ENCODE measurements around the gene STK11.

STK11 gene

GRCh38 chr19:1262623-1263123, 57.1 kb downstream of the STK11 start:
- DNase-seq (no peak), ATAC-seq (no peak)

GRCh38 chr19:1263188-1263587, 57.6 kb downstream of the STK11 start:
- no peak for DNase-seq

GRCh38 chr19:1264801-1265614, 59.4 kb downstream of the STK11 start:
- ATAC-seq (no peak), DNase-seq (no peak)

More at GRCh38 chr19:1263188-1263587, 57.6 kb downstream of the STK11 start:
- no peak for ATAC-seq

GRCh38 chr19:1265615-1266128, 60.1 kb downstream of the STK11 start:
- ATAC-seq = peak; percentile 7
- DNase-seq = peak; percentile 65

- DNase-seq (peak; percentile 93), ATAC-seq (peak; percentile 34)
Measured at GRCh38 chr19:1266129-1266915, 60.7 kb downstream of the STK11 start.

GRCh38 chr19:1266916-1267476, 61.4 kb downstream of the STK11 start:
- DNase-seq (peak; percentile 84), ATAC-seq (no peak)

- ATAC-seq (no peak), DNase-seq (no peak)
Measured at GRCh38 chr19:1267477-1268225, 62.1 kb downstream of the STK11 start.

- DNase-seq (no peak), ATAC-seq (no peak)
Measured at GRCh38 chr19:1268226-1269064, 62.9 kb downstream of the STK11 start.

- ATAC-seq (peak; percentile 79), DNase-seq (peak; percentile 100)
Measured at GRCh38 chr19:1269065-1269477, 63.5 kb downstream of the STK11 start, which contains the start of gene CIRBP. TSS of gene CIRBP (plus strand) at chr19:1269332. CDS start at chr19:1270934, 1,602 bp downstream.

GRCh38 chr19:1269478-1270212, 64.1 kb downstream of the STK11 start:
- DNase-seq = peak; percentile 90
- ATAC-seq = peak; percentile 11

GRCh38 chr19:1270213-1270853, 64.8 kb downstream of the STK11 start:
- no peak for ATAC-seq
- peak; percentile 39 for DNase-seq

GRCh38 chr19:1270854-1271527, 65.4 kb downstream of the STK11 start:
- peak; percentile 27 for DNase-seq
- no peak for ATAC-seq

- ATAC-seq = no peak
- peak; percentile 12 for DNase-seq
Measured at GRCh38 chr19:1271528-1272422, 66.2 kb downstream of the STK11 start.

- ATAC-seq = no peak
- DNase-seq = no peak
Measured at GRCh38 chr19:1272423-1273262, 67.1 kb downstream of the STK11 start.

GRCh38 chr19:1273263-1274041, 67.9 kb downstream of the STK11 start:
- DNase-seq = peak; percentile 17
- ATAC-seq = no peak

Measured in stimulated activated naive CD8-positive, alpha-beta T cell treated with anti-CD3 and anti-CD28 coated beads, Interleukin-15, Interleukin-2, amounts not matched to agents 100 U/mL and 50 U/mL, for 24 hours (primary cell).